Measurements from ENCODE around the gene CFAP126. TPM values are rescaled to one million over a fixed set of nuclear protein-coding genes. Genes with fewer than 3 reads are reported as not detected.

The CFAP126 gene
- total RNA-seq, 1 experiment from 2014 or later = 1.5 TPM

DNA sequence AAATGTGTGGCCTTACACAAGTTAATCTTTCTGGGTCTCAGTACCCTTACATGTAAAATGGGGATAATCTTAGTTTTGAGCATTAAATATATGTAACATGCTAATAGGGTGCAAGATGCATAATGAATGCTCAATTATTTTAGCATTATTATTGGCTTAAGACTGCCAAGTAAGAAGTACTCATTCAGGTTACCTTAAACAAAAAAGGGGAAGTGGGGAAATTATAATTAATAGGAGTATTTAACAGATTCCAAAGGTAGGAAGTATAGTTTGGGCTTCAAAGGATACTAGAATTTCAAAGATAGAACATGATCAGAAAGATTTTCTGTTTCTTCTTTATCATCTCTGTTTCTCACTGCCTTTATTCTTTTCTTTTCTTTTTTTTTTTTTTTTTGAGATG lies 5.8 kb upstream of the CFAP126 start:
- H2AFZ ChIP-seq = no peak overlapping the region
- no TSS peak for BruUV-seq (replicated peaks)
- no peaks in the 10 kb centered on the region for H3K9me3 ChIP-seq (ENCODE audit: insufficient read depth, low read depth)
- no peaks in the 10 kb centered on the region for H3K27me3 ChIP-seq (ENCODE audit: insufficient read depth, low read depth)
- no peaks in the 10 kb centered on the region for H3K36me3 ChIP-seq (ENCODE audit: low read depth)
- H3K27ac ChIP-seq = no peak overlapping the region
- ChIA-PET POLR2A (ENCODE audit: unreplicated experiment) (no interaction called here), CTCF (no interaction called here)
- H3K4me1 ChIP-seq (replicated peaks; ENCODE audit: insufficient read depth) = no peaks in the 10 kb centered on the region
- no peak for DNase-seq
- H3K79me2 ChIP-seq (ENCODE audit: low read depth) = no peaks in the 10 kb centered on the region
- H4K20me1 ChIP-seq (ENCODE audit: insufficient read depth) = no peaks in the 10 kb centered on the region
- H3K9me2 ChIP-seq (ENCODE audit: insufficient read depth) = no peaks in the 10 kb centered on the region
- no peak overlapping the region for H3K4me2 ChIP-seq
- no peak overlapping the region for H3K4me3 ChIP-seq
- 0 out of 2 replicates have a peak, but pooled peaks cover 6% of the 10 kb centered on the region for H3F3A ChIP-seq (ENCODE audit: insufficient read depth, low read depth)
- TF ChIP-seq, protein P1, sequence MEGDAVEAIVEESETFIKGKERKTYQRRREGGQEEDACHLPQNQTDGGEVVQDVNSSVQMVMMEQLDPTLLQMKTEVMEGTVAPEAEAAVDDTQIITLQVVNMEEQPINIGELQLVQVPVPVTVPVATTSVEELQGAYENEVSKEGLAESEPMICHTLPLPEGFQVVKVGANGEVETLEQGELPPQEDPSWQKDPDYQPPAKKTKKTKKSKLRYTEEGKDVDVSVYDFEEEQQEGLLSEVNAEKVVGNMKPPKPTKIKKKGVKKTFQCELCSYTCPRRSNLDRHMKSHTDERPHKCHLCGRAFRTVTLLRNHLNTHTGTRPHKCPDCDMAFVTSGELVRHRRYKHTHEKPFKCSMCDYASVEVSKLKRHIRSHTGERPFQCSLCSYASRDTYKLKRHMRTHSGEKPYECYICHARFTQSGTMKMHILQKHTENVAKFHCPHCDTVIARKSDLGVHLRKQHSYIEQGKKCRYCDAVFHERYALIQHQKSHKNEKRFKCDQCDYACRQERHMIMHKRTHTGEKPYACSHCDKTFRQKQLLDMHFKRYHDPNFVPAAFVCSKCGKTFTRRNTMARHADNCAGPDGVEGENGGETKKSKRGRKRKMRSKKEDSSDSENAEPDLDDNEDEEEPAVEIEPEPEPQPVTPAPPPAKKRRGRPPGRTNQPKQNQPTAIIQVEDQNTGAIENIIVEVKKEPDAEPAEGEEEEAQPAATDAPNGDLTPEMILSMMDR (conservative IDR thresholded peaks at IDR 0.05) = no peak
- no peak for TF ChIP-seq EZH2 (IDR thresholded peaks at IDR 0.05; ENCODE audit: low read depth)
- intact Hi-C loops (cut with micrococcal nuclease; ENCODE audit: unreplicated experiment) = no loop called here

DNA sequence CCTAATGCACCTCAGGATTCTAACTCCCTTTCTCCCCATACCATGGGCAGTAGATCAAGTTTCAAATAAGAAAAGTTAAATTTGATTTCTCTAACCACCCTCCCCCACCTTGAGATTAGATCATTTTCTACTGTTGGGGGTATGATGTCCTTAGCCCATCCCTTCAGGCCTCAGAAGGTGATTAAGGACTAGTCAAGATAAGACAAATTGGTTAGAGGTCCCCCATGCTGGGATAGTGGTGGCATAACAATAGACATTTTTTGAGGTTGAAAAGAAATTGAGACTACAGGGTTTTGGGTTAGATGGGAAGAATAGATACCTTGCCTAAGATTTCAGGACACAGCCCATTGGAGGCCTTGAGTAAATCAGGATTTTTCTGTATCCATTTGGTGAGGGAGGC lies 2.5 kb downstream of the CFAP126 start:
- no peaks in the 10 kb centered on the region for H3K9me2 ChIP-seq (ENCODE audit: insufficient read depth)
- BruUV-seq (replicated peaks) = no TSS peak
- ChIA-PET CTCF (no interaction called here), POLR2A (ENCODE audit: unreplicated experiment) (no interaction called here)
- H3K36me3 ChIP-seq (ENCODE audit: low read depth) = no peaks in the 10 kb centered on the region
- DNase-seq = no peak
- no peaks in the 10 kb centered on the region for H3K4me1 ChIP-seq (replicated peaks; ENCODE audit: insufficient read depth)
- TF ChIP-seq, protein P1 (conservative IDR thresholded peaks at IDR 0.05) = no peak
- no peak for TF ChIP-seq EZH2 (IDR thresholded peaks at IDR 0.05; ENCODE audit: low read depth)
- H3K27ac ChIP-seq = no peak overlapping the region
- H4K20me1 ChIP-seq (ENCODE audit: insufficient read depth) = no peaks in the 10 kb centered on the region
- no peak overlapping the region for H3K4me2 ChIP-seq
- no peaks in the 10 kb centered on the region for H3F3A ChIP-seq (ENCODE audit: insufficient read depth, low read depth)
- H2AFZ ChIP-seq = no peak overlapping the region
- H3K9me3 ChIP-seq (ENCODE audit: insufficient read depth, low read depth) = no peaks in the 10 kb centered on the region
- H3K79me2 ChIP-seq (ENCODE audit: low read depth) = no peaks in the 10 kb centered on the region
- H3K4me3 ChIP-seq = no peak overlapping the region
- intact Hi-C loops (cut with micrococcal nuclease; ENCODE audit: unreplicated experiment) = loop anchor here (5.0 kb wide), 1 partner anchor 53 kb away; the partner anchor contains the start of gene SDHC
- H3K27me3 ChIP-seq (ENCODE audit: insufficient read depth, low read depth) = no peaks in the 10 kb centered on the region

DNA sequence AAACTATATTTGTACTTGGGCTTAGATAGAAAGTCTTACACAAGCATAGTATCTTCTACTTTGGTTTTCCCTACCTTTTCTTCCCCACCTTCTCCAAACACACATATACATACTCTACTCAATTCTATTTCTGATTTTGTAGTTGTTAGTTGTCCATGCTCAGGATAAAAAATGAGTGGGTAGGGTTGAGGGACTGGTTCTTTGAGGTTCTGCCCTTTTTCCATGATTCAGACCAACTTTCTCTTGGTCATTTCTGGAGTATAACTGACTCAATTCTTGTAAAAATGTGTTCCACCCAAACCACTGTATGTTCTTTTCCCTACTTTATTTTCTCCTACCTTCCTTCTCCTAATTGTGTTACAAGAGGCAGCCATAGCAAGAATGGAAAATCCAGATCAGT lies 3.3 kb downstream of the CFAP126 start:
- intact Hi-C loops (cut with micrococcal nuclease; ENCODE audit: unreplicated experiment) = no loop called here
- H2AFZ ChIP-seq = no peak overlapping the region
- no peak for DNase-seq
- ChIA-PET CTCF (no interaction called here), POLR2A (ENCODE audit: unreplicated experiment) (no interaction called here)
- no peaks in the 10 kb centered on the region for H3K9me3 ChIP-seq (ENCODE audit: insufficient read depth, low read depth)
- no peak overlapping the region for H3K4me3 ChIP-seq
- H3K36me3 ChIP-seq (ENCODE audit: low read depth) = no peaks in the 10 kb centered on the region
- no peaks in the 10 kb centered on the region for H3K27me3 ChIP-seq (ENCODE audit: insufficient read depth, low read depth)
- H3F3A ChIP-seq (ENCODE audit: insufficient read depth, low read depth) = no peaks in the 10 kb centered on the region
- H3K4me1 ChIP-seq (replicated peaks; ENCODE audit: insufficient read depth) = no peaks in the 10 kb centered on the region
- no peak overlapping the region for H3K27ac ChIP-seq
- no peak for TF ChIP-seq EZH2 (IDR thresholded peaks at IDR 0.05; ENCODE audit: low read depth)
- TF ChIP-seq, protein P1 (conservative IDR thresholded peaks at IDR 0.05) = no peak
- H4K20me1 ChIP-seq (ENCODE audit: insufficient read depth) = no peaks in the 10 kb centered on the region
- no peaks in the 10 kb centered on the region for H3K79me2 ChIP-seq (ENCODE audit: low read depth)
- H3K4me2 ChIP-seq = no peak overlapping the region
- no TSS peak for BruUV-seq (replicated peaks)
- no peaks in the 10 kb centered on the region for H3K9me2 ChIP-seq (ENCODE audit: insufficient read depth)

Measured in PC-9 (cell line).